ENCODE measurements around the gene TCF12.

Gene TCF12

DNA sequence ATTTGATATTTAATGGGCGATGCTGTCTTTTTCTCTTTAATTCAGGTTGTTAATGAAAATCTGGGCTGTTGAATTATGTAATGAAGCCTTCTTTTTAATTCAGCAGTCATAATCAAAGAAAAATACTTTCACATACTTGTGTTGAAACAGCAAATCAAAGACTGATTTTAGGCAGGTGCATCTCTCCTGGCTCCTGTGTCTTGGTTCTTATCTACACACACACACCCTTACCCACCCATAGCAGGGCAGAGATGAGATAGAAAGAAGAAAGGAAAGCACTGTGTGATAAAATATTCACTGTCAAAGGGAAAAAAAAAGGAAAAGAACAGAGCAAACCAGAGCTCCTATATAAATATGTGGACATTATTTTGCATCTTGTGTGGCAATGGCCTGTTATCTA, 327.3 kb downstream of the TCF12 start:
- no peak for TF ChIP-seq EZH2phosphoT487 (IDR thresholded peaks at IDR 0.05; ENCODE audit: borderline replicate concordance)
- TF ChIP-seq, protein P1, sequence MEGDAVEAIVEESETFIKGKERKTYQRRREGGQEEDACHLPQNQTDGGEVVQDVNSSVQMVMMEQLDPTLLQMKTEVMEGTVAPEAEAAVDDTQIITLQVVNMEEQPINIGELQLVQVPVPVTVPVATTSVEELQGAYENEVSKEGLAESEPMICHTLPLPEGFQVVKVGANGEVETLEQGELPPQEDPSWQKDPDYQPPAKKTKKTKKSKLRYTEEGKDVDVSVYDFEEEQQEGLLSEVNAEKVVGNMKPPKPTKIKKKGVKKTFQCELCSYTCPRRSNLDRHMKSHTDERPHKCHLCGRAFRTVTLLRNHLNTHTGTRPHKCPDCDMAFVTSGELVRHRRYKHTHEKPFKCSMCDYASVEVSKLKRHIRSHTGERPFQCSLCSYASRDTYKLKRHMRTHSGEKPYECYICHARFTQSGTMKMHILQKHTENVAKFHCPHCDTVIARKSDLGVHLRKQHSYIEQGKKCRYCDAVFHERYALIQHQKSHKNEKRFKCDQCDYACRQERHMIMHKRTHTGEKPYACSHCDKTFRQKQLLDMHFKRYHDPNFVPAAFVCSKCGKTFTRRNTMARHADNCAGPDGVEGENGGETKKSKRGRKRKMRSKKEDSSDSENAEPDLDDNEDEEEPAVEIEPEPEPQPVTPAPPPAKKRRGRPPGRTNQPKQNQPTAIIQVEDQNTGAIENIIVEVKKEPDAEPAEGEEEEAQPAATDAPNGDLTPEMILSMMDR (conservative IDR thresholded peaks at IDR 0.05; ENCODE audit: low read length): no peak
- H3F3A ChIP-seq (ENCODE audit: low read depth): no peaks in the 10 kb centered on the region
- H3K9me3 ChIP-seq (ENCODE audit: insufficient read depth, low read depth, low read length): no peaks in the 10 kb centered on the region
- H3K4me3 ChIP-seq (ENCODE audit: low read length, poor library complexity, severe bottlenecking): no peak overlapping the region
- H3K4me2 ChIP-seq (ENCODE audit: low read depth, low read length, poor library complexity, severe bottlenecking): no peak overlapping the region
- no peaks in the 10 kb centered on the region for H3K4me1 ChIP-seq (ENCODE audit: insufficient read depth, low read length, poor library complexity, severe bottlenecking)
- H3K79me2 ChIP-seq (ENCODE audit: insufficient read depth, low read length): no peaks in the 10 kb centered on the region
- no peaks in the 10 kb centered on the region for H4K20me1 ChIP-seq (ENCODE audit: insufficient read depth, low read length, poor library complexity, severe bottlenecking)
- H3K36me3 ChIP-seq (ENCODE audit: insufficient read depth, low read length): peaks cover 42% of the 10 kb centered on the region; the same call in 1 of the 2 replicates
- H3K9ac ChIP-seq (ENCODE audit: low read depth, low read length, poor library complexity, severe bottlenecking): no peak overlapping the region
- H2AFZ ChIP-seq (ENCODE audit: low read length): no peak overlapping the region
- H3K9me2 ChIP-seq (replicated peaks; ENCODE audit: low read depth, low read length): no peaks in the 10 kb centered on the region
- H3K27me3 ChIP-seq (ENCODE audit: insufficient read depth, low read length, poor library complexity, severe bottlenecking): no peaks in the 10 kb centered on the region

DNA sequence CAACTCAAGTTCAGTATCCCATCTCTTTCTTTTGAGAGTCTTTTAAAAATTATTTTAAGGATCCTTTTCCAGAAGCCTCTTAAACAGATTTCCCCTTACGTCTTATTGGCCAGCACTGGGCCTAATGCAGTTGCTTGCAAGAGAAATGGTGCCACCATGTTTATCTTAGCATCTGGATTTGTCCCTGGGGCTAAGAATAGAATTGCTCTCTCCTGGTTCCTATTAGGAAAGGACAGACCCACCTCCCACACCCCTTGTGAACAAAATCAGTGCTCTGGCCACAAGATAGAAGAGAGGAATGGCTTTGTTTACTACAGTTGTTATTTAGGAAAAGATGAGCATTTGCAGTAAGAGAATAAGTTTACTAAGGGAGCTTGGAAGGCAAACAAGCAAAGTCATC, 329.6 kb downstream of the TCF12 start:
- Histone ChIP-seq H3K9me2 (replicated peaks; ENCODE audit: low read depth, low read length) (no peaks in the 10 kb centered on the region), H3K9ac (ENCODE audit: low read depth, low read length, poor library complexity, severe bottlenecking) (no peak overlapping the region), H4K20me1 (ENCODE audit: insufficient read depth, low read length, poor library complexity, severe bottlenecking) (no peaks in the 10 kb centered on the region), H3K4me1 (ENCODE audit: insufficient read depth, low read length, poor library complexity, severe bottlenecking) (no peaks in the 10 kb centered on the region), H3F3A (ENCODE audit: low read depth) (no peaks in the 10 kb centered on the region), H3K27me3 (ENCODE audit: insufficient read depth, low read length, poor library complexity, severe bottlenecking) (no peaks in the 10 kb centered on the region), H3K79me2 (ENCODE audit: insufficient read depth, low read length) (no peaks in the 10 kb centered on the region), H3K4me3 (ENCODE audit: low read length, poor library complexity, severe bottlenecking) (no peak overlapping the region), H2AFZ (ENCODE audit: low read length) (no peak overlapping the region), H3K4me2 (ENCODE audit: low read depth, low read length, poor library complexity, severe bottlenecking) (no peak overlapping the region), H3K36me3 (ENCODE audit: insufficient read depth, low read length) (peaks cover 55% of the 10 kb centered on the region; the same call in 1 of the 2 replicates), H3K9me3 (ENCODE audit: insufficient read depth, low read depth, low read length) (no peaks in the 10 kb centered on the region)
- no peak for TF ChIP-seq EZH2phosphoT487 (IDR thresholded peaks at IDR 0.05; ENCODE audit: borderline replicate concordance)
- TF ChIP-seq, protein P1 (conservative IDR thresholded peaks at IDR 0.05; ENCODE audit: low read length): no peak

DNA sequence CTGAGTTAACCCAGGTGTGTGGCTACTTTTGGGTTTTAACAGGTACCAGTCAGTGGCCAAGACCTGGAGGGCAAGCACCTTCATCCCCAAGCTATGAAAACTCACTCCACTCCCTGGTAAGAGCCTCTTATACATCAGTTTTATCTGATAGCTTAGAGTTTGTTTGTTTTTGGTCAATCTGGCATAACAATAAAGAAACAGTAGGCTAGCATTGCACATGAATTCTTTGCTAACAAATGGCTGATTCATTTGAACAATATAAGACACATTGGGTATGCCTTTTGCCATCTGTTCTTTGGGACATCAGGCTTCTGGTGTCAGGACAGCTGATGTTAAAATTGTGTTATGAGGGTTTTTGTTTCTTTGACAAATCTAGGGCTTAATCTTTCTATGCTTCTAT, 332.9 kb downstream of the TCF12 start:
- H3K4me3 ChIP-seq (ENCODE audit: low read length, poor library complexity, severe bottlenecking): no peak overlapping the region
- H3F3A ChIP-seq (ENCODE audit: low read depth): no peaks in the 10 kb centered on the region
- H4K20me1 ChIP-seq (ENCODE audit: insufficient read depth, low read length, poor library complexity, severe bottlenecking): no peaks in the 10 kb centered on the region
- no peak overlapping the region for H2AFZ ChIP-seq (ENCODE audit: low read length)
- TF ChIP-seq, protein P1 (conservative IDR thresholded peaks at IDR 0.05; ENCODE audit: low read length): no peak
- TF ChIP-seq EZH2phosphoT487 (IDR thresholded peaks at IDR 0.05; ENCODE audit: borderline replicate concordance): no peak
- H3K27me3 ChIP-seq (ENCODE audit: insufficient read depth, low read length, poor library complexity, severe bottlenecking): no peaks in the 10 kb centered on the region
- H3K9ac ChIP-seq (ENCODE audit: low read depth, low read length, poor library complexity, severe bottlenecking): no peak overlapping the region
- no peaks in the 10 kb centered on the region for H3K9me2 ChIP-seq (replicated peaks; ENCODE audit: low read depth, low read length)
- H3K4me2 ChIP-seq (ENCODE audit: low read depth, low read length, poor library complexity, severe bottlenecking): no peak overlapping the region
- no peaks in the 10 kb centered on the region for H3K4me1 ChIP-seq (ENCODE audit: insufficient read depth, low read length, poor library complexity, severe bottlenecking)
- no peaks in the 10 kb centered on the region for H3K79me2 ChIP-seq (ENCODE audit: insufficient read depth, low read length)
- peaks cover 47% of the 10 kb centered on the region; the same call in 1 of the 2 replicates for H3K36me3 ChIP-seq (ENCODE audit: insufficient read depth, low read length)
- no peaks in the 10 kb centered on the region for H3K9me3 ChIP-seq (ENCODE audit: insufficient read depth, low read depth, low read length)
